T-helper 1 cell treated with Interleukin-12 subunit alpha and Interleukin-12 subunit beta and Interleukin-4 antibody, amounts not matched to agents 30 μg/mL and 1 μg/mL, for 36 hours (primary cell): ENCODE data around the gene ZNF335.
"Not testable (repeated sequence)": the region's sequence is repeated elsewhere in the genome, so short reads cannot be mapped to it uniquely, and the experiment has no call there.

Experiments used
- H3K27ac Mint-ChIP-seq: one replicate; pipeline ENCODE4 v1.8.0; 2021; ENCODE audit warnings: mild to moderate bottlenecking, mixed read lengths
- H3K27me3 Mint-ChIP-seq: one replicate; pipeline ENCODE4 v1.8.0; 2021; ENCODE audit warnings: low read depth, mixed read lengths
- H3K36me3 Mint-ChIP-seq: one replicate; pipeline ENCODE4 v1.8.0; 2021; ENCODE audit warnings: low read depth, mixed read lengths
- H3K4me1 Mint-ChIP-seq: one replicate; pipeline ENCODE4 v1.8.0; 2021; ENCODE audit warnings: low read depth, mixed read lengths
- H3K4me3 Mint-ChIP-seq: one replicate; pipeline ENCODE4 v1.8.0; 2021; ENCODE audit warnings: mild to moderate bottlenecking, moderate library complexity, mixed read lengths
- H3K9me3 Mint-ChIP-seq: one replicate; pipeline ENCODE4 v1.8.0; 2021; ENCODE audit warnings: mixed read lengths

Gene ZNF335

DNA sequence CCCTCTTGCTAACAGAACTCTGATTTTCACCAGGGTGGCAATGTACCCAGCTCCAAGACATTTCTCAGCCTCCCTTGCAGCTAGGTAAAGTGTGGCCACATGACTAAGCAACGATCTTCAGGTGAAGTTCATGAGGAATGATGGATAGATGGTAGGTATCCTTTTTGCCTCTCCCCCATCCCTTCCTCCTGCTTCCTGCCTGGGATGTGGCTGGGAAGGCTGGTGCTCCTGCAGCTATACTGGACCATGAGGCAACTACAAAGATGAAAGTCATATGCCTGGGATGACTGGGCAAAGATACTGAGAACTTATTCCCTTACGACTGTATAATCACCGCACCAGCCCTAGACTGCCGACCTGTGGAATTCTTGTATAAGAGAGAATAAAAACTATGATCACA, 13.4 kb downstream of the ZNF335 start:
- Mint-ChIP-seq H3K4me3 (no peak overlapping the region), H3K27me3 (no peaks in the 10 kb centered on the region), H3K4me1 (peaks cover 2% of the 10 kb centered on the region), H3K27ac (no peak overlapping the region), H3K36me3 (peaks cover 42% of the 10 kb centered on the region), H3K9me3 (no peaks in the 10 kb centered on the region)

DNA sequence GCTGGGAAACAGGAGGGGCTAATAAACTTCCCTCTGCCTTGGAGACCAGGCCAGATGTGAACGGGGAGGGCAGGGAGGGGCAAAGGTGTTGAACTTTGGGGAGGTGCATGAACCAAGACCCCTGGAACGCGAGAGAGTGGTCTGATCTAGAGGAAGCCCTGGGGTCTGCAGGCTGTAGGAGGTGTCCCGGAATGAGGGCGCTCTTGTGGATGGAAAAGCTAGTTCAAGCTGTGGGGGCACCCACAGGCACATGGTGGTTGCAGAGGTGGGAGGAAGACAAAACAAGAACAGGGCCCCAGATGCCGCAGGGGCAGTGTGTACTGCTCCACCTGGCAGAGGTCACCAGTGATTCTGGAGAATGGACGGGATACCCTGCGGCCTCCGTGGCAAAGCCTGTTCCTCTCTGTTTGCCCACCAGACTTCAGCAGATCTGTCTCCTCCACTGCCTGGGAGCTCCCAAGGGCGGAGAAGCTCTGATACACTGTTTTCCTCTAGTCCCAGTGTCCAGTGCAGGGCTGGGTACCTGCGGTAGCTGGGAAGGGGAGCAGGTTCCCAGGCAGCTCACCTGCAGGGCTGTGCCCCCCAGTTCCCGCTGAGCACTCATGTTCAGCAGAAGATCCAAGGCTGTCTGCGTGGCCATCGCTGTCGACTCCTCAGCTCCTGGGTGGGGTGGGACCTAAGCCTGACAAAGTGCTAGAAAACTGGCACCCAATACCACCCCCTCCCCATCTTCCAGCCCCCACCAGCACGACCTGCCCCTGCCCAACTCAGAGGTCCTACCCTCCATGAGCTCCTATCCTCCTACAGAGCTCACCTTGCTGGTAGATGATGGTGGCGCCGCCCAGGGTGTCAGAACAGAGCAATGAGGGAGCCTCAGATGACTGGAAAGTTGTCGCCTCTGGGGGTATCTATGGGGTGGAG, 14.7 kb downstream of the ZNF335 start:
- Mint-ChIP-seq H3K4me3 (no peak overlapping the region), H3K9me3 (no peaks in the 10 kb centered on the region), H3K27me3 (no peaks in the 10 kb centered on the region), H3K4me1 (no peaks in the 10 kb centered on the region), H3K36me3 (peaks cover 38% of the 10 kb centered on the region), H3K27ac (no peak overlapping the region)

DNA sequence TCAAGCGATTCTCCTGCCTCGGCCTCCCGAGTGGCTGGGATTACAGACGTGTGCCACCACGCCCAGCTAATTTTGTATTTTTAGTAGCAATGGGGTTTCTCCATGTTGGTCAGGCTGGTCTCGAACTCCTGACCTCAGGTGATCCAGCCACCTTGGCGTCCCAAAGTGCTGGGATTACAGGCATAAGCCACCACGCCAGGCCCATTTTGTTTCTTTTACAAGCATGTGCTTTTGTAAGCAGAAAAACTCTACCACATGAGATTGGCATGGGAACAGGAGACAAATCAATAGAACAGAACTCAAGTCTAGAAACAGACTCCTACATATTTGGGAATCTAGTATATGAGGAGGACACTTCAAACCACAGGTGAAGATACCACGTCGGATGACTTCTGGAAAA, 15.7 kb downstream of the ZNF335 start:
- peak overlapping the region; percentile 26 for H3K27ac Mint-ChIP-seq
- H3K27me3 Mint-ChIP-seq, H3K9me3 Mint-ChIP-seq, H3K4me1 Mint-ChIP-seq, H3K4me3 Mint-ChIP-seq: not testable (repeated sequence)
- peaks cover 45% of the 10 kb centered on the region for H3K36me3 Mint-ChIP-seq

DNA sequence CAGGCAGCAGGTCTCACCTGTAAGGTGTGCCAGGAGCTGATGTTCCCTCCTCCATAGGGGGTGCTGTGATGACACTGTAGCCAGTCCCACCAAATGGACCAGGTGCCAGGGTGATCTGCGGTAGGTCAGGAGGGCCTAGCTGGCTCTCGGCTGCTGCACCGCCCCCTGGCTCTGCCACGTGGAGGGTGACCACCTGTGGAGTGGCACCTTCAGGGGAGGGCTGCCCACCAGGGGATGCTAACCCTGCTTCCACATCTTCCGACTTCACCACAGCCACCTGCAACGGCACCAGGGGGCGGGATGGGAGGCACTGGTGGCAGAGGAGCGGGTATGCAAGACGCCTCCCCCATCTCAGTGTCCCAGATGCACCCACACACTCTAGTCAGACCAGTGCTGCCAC, 18.3 kb downstream of the ZNF335 start:
- no peaks in the 10 kb centered on the region for H3K4me1 Mint-ChIP-seq
- no peak overlapping the region for H3K4me3 Mint-ChIP-seq
- H3K9me3 Mint-ChIP-seq = no peaks in the 10 kb centered on the region
- no peak overlapping the region for H3K27ac Mint-ChIP-seq
- H3K36me3 Mint-ChIP-seq = peaks cover 36% of the 10 kb centered on the region
- H3K27me3 Mint-ChIP-seq = no peaks in the 10 kb centered on the region

DNA sequence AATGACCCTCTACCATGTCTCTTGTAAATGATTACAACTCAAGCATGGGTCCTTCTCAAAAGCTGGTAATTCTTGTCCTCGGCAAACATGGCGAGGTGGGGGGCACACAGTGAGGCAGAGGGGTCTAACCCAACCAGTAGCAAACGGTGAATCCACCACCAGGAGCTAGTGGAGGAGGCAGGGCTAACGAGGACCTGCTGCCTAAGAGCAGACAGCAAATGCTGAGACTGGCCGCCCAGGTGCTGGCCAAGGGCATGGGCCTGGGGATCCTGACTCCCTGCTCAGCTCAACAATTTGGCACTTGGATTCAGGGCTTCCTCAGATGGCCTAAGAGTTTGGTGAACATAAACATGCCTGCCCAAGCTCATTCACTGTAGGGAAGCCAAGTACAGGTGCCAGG, 19.1 kb downstream of the ZNF335 start:
- no peak overlapping the region for H3K27ac Mint-ChIP-seq
- peaks cover 30% of the 10 kb centered on the region for H3K36me3 Mint-ChIP-seq
- H3K4me3 Mint-ChIP-seq = no peak overlapping the region
- no peaks in the 10 kb centered on the region for H3K4me1 Mint-ChIP-seq
- no peaks in the 10 kb centered on the region for H3K9me3 Mint-ChIP-seq
- H3K27me3 Mint-ChIP-seq = no peaks in the 10 kb centered on the region

DNA sequence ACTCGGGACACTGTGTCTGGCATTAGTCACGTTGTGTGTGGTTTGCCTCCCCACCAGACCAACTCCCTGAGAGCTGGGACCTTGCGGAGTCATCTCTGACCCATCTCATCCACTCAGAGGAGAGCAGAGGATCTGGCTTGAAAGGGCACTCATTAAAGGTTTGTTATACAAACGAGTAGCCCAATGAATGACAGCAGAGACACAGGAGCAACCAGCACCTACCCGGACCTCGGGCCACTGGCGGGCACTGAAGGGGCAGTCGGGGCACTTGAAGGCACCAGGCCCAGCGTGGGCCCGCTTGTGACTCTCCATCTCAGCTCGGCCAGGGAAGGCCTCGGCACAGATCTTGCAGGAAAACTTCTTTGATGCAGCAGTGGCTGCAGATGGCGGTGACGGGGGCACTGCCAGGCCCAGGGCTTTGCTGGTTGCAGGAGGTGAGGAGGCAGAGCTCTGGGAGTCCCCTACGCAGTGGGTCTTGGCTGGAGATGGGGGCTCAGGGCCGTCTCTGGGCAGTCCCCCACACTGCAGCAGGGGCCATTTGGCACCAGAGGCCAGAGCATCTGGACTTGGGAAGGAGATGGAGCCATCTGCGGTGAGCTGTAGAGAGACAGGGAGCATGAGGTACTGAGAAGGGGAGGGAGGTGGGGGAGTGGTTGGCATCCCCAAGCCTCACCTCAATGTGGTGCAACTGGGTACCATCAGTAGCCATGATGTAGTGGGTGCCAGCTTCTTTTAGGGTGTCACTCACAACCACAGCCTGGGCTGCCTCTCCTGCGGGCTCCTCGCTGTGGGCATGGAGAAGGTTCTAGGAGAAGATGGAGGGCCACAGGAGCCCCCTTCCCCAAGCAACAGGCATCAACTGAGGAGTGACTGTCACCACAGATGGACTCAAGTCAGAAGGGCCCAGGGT, 19.8 kb downstream of the ZNF335 start:
- Mint-ChIP-seq H3K4me1 (no peaks in the 10 kb centered on the region), H3K4me3 (no peak overlapping the region), H3K27me3 (no peaks in the 10 kb centered on the region), H3K9me3 (no peaks in the 10 kb centered on the region), H3K36me3 (peaks cover 27% of the 10 kb centered on the region), H3K27ac (no peak overlapping the region)

DNA sequence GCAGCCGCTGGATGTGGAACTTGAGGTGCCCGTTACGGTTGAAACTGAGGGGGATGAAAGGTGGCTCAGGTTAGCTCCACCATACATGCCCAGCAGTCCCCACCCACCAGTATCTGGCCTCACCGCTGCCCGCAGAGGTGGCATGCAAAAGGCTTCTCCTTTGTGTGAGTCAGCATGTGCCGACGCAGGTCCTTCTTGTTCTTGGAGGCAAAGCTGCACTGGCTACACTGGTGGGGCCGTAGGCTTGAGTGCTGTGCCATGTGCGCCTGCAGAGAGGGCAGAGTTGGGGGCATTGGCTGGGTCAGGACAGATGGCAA, 21.7 kb downstream of the ZNF335 start:
- no peaks in the 10 kb centered on the region for H3K4me1 Mint-ChIP-seq
- H3K27me3 Mint-ChIP-seq = no peaks in the 10 kb centered on the region
- no peaks in the 10 kb centered on the region for H3K9me3 Mint-ChIP-seq
- H3K27ac Mint-ChIP-seq = no peak overlapping the region
- peaks cover 28% of the 10 kb centered on the region for H3K36me3 Mint-ChIP-seq
- no peak overlapping the region for H3K4me3 Mint-ChIP-seq

DNA sequence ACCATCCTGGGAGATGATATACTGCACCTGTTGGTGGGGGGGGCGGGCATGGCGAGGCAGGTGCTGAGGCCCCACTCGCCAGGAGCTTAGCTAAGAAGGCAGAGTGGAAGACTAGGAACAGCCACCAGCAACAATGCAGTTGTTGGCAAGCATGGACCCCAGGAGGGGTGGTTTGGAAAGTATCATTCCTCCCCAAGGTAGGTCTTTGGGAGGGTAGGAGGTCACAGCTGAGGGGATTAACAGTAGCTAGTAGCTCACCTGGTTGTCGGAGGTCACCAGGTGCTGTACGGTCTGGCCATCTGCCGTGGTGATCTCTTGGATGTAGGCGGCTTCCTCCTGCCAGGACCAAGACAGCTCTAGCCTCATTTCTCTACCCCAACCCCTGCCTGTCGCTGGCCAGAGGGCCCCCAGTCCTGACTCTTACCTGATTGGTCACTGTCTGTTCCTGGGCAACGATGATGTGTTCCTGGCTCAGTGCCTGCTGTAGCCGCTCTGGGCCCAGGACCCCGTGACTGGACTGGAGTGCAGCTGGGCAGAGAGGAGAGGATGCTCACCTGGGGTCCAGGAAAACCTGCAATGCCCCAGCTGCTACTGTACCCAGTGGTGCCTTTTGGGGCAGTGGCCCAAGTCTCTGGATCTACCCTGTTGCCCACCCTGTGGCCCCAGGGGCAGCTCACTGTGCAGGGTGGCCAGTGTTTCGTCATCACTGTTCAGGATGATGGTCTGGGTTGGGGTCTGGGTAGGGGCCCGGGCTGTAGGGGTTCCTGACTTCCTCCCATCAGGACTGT, 22.3 kb downstream of the ZNF335 start:
- Mint-ChIP-seq H3K27ac (no peak overlapping the region), H3K36me3 (peaks cover 32% of the 10 kb centered on the region), H3K27me3 (no peaks in the 10 kb centered on the region), H3K4me1 (no peaks in the 10 kb centered on the region), H3K4me3 (no peak overlapping the region), H3K9me3 (no peaks in the 10 kb centered on the region)

DNA sequence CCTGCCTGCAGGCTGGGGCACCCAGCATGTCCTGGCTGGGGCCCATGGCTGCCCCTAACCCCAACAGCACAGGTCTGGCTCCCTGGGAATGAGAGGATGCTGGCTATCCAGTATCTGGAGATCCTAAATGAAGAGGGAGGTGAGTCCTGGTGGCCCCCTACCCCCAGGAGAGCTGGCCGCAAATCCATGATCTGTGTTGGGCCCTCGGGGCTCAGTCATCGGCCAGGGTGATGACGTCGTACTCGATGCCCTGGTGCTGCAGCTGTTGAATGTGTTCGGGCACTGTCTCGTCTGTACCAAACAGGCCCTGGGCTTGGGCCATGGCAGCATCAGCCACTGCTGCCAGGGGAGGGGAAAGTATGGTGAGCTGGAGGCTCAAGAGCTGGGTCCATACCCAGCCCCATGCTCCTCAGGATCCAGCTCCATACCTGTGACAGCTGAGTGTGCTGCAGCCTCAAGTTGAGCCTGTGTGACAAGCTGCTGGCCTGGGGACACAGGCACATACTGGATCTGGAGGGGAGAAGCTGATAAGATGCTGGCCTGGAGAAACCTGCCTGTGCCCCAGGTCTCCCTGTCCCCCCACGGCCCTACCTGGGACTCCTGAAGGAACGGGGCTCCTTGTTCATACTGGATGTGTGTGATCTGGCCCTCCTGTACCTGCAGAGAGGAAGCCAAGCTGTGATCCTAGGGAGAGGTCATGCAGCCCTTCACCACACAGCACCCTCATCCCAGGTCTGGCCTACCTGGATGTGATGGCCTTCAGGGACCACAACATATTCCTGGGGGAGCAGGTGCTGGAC, 23.1 kb downstream of the ZNF335 start:
- Mint-ChIP-seq H3K27me3 (no peaks in the 10 kb centered on the region), H3K4me3 (no peak overlapping the region), H3K36me3 (peaks cover 38% of the 10 kb centered on the region), H3K4me1 (no peaks in the 10 kb centered on the region), H3K27ac (no peak overlapping the region), H3K9me3 (no peaks in the 10 kb centered on the region)

DNA sequence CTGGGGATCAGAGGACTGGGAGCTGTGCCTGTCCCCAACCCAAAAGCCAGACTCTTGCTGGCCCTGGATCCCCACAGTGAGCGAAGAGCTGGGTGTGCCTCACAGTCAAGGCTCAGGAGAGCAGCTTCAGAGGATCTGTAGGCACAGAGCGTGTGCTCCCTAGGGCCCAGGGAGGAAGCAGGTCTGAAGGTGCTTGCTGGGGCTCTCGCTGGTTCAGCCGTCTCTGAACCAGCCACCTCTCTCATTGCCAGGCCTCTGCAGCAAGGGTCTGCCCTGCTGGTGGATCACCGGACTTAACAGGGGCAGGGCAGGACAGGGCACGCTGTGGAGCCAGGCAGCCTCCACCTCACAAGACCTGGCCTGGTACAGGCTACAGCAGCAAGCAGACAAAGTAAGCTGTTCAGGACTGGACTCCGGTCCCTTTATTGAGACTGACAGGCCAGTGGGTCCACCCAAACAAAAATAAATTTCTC, 23.7 kb downstream of the ZNF335 start:
- no peaks in the 10 kb centered on the region for H3K4me1 Mint-ChIP-seq
- peaks cover 36% of the 10 kb centered on the region for H3K36me3 Mint-ChIP-seq
- no peaks in the 10 kb centered on the region for H3K27me3 Mint-ChIP-seq
- no peaks in the 10 kb centered on the region for H3K9me3 Mint-ChIP-seq
- H3K4me3 Mint-ChIP-seq = no peak overlapping the region
- no peak overlapping the region for H3K27ac Mint-ChIP-seq

DNA sequence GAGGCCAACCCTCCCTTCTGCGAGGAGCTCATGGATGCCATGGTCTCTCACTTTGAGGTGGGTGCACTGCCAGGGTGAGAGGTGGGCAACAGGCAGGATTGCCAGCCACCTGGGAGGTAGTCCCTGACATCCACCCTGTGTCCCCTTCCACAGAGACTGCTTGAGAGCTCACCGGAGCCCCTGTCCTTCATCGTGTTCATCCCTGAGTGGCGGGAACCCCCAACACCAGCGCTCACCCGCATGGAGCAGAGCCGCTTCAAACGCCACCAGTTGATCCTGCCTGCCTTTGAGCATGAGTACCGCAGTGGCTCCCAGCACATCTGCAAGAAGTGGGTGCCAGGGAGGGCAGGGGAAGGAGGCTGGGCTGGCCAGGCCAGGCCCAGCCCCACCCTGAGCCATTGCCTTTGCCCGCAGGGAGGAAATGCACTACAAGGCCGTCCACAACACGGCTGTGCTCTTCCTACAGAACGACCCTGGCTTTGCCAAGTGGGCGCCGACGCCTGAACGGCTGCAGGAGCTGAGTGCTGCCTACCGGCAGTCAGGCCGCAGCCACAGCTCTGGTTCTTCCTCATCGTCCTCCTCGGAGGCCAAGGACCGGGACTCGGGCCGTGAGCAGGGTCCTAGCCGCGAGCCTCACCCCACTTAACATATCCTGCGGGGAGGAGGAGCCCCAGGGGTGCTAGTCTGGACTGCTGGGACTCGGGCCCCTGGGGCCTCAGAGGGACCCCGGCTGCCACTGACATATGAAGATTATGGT, 24.7 kb downstream of the ZNF335 start:
- no peak overlapping the region for H3K27ac Mint-ChIP-seq
- no peaks in the 10 kb centered on the region for H3K27me3 Mint-ChIP-seq

DNA sequence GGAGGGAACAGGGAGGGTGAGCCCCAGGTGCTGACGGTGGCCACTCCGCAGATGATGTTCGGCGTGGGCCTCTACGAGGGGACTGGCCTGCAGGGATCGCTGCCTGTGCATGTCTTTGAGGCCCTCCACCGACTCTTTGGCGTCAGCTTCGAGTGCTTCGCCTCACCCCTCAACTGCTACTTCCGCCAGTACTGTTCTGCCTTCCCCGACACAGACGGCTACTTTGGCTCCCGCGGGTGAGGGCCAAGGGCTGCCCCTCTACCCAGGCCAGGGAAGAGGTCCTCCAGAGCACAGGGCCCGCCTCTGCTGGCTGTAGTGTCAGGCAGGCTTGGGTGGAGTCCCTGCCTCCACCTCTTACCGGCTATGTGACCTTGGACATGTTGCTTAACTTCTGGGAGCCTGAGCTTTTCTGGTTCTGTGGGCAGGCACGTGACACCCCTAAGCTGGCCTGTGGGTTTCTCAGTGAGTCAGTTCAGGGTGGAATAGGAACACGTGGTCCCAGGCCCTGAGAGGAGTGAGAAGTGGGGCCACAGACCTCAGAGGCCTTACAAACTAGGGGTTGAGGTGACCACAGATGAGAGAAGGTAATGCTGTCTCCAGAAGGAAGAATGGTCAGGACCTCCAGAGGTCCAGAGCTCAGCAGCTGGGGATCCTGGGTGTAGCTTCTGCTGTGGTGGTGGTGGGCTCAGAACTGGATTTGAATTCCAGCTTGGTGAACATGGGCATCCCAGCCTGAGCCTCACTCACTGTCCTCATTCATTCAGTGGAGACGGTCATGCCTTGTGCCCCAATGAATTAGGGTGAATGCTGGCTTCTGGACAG, 25.6 kb downstream of the ZNF335 start:
- Mint-ChIP-seq H3K36me3 (peaks cover 30% of the 10 kb centered on the region), H3K4me1 (no peaks in the 10 kb centered on the region), H3K4me3 (no peak overlapping the region), H3K27me3 (no peaks in the 10 kb centered on the region), H3K9me3 (no peaks in the 10 kb centered on the region), H3K27ac (peak overlapping the region; percentile 18)

More for the DNA sequence above, 24.7 kb downstream of the ZNF335 start:
- Mint-ChIP-seq H3K4me1 (no peaks in the 10 kb centered on the region), H3K36me3 (peaks cover 38% of the 10 kb centered on the region), H3K9me3 (no peaks in the 10 kb centered on the region), H3K4me3 (no peak overlapping the region)
